ENCODE measurements around the gene KRT12.
"Not testable (repeated sequence)": the region's sequence is repeated elsewhere in the genome, so short reads cannot be mapped to it uniquely, and the experiment has no call there.

The KRT12 gene

GRCh38 chr17:40814657-40815056 lies 52.4 kb downstream of the KRT12 start:
- not testable (repeated sequence) for DNase-seq (ENCODE audit: low read depth in 2 of 2)

DNA sequence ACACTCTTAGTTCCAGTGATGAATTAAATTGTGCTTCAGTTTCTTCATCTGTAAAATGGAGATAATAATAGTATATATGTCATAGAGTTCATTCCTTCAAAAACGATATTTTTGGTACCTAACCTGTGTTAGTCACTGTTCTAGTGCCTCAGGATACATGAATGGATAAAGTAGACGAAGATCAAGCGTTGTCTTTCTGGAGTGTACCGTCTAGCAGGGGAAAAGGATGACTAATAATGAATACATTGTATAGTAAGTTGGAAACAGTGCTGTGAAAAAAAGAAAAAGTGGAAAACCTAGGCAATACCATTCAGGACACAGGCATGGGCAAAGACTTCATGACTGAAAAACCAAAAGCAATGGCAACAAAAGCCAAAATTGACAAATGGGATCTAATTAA lies 53.2 kb downstream of the KRT12 start:
- DNase-seq (ENCODE audit: low read depth in 2 of 2), result no peak

- DNase-seq (ENCODE audit: low read depth in 2 of 2), result no peak
Measured at GRCh38 chr17:40812639-40813038, 54.4 kb downstream of the KRT12 start.
